Aortic smooth muscle cell (primary cell): ENCODE data around the gene CREM. TPM values are rescaled to one million over a fixed set of nuclear protein-coding genes. Genes with fewer than 3 reads are reported as not detected.

ENCODE experiments used
- total RNA-seq: library from RNA; depleted of rRNA; stranded (reverse); fragments of >200 nt; gene quantifications from 2 replicates; pipeline ENCODE4 v1.2.3, GENCODE V29; 2014

CREM gene
- total RNA-seq: 52.2 and 89.3 TPM in 2 replicates

GRCh38 chr10:35126530-35127288 lies at the start of gene CREM:
Gene CREM (plus strand): TSS chr10:35126846. CDS start chr10:35137836, 10,990 bp downstream.

DNA sequence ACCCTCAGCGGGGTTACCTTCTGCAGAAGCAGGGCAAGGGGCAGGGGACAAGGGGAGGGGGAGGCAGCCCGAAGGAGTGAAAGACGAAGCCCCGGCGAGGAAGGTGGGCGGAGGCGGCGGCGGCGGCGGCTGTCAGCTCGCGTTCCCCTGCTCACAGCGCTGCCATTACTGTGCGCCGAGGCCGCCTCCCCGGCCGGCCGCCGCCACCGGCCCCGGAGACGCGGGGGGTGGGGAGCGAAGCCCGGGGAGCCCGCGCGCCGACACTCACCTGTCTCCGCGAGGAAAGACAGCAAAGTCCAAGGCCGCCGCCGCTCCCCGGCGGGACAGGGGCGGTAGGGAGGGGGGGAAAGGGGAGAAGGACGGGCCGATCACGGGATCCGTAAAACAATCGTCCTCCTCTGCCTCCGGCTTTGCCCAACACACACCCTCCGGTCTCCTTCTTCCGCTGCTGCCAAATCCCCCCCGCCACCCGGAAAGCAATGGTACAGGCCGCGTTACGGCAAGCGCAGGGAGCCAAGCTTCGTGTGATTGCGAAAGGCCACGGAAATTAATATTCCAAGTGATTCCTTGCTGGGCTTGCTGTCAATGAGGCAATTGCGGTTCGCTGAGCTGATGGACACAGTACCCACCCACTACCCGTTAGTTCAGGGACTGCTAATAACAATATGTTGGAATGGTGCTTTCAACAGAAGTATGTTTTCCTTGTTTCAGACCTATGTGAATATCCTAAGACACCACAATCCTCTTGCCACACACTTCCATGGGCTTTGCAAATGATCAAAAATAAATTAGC lies 36.3 kb upstream of the CREM start, which contains the start of gene CUL2:
TSS of gene CUL2 (minus strand) at position 180 of the 793 bp plus-strand sequence. CDS start 19,024 bp downstream, outside the sequence.

Other genes starting within 250 kb of the CREM start
- gene CUL2, start 36.5 kb upstream of the CREM start, total RNA-seq: 25.5 and 27.3 TPM in 2 replicates
- 54.3 and 65.0 TPM in 2 replicates for gene CCNY, start 209.7 kb downstream of the CREM start, total RNA-seq